ENCODE results near the gene EFEMP2.
"Not testable (repeated sequence)": the region's sequence is repeated elsewhere in the genome, so short reads cannot be mapped to it uniquely, and the experiment has no call there.

The EFEMP2 gene

GRCh38 chr11:65849366-65849765 is 23.2 kb downstream of the EFEMP2 start:
- Histone ChIP-seq H3K4me1 (ENCODE audit: control insufficient read depth in 1 of 2, insufficient read depth in 1 of 2, low read depth in 1 of 2, low read length in 1 of 2) (peaks cover 7 to 9% of the 10 kb centered on the region in 2 experiments), H3K9me3 (no peaks in the 10 kb centered on the region), H3K4me3 (ENCODE audit: low read depth in 1 of 2, low read length in 1 of 2) (no peak overlapping the region), H3K36me3 (peaks cover 46% of the 10 kb centered on the region), H3K27ac (peak overlapping the region; percentile 10), H3K27me3 (no peaks in the 10 kb centered on the region)
- TF ChIP-seq CTCF (IDR thresholded peaks at IDR 0.05): no peak

- H3K4me3 ChIP-seq (ENCODE audit: low read depth in 1 of 2, low read length in 1 of 2); H3K27ac ChIP-seq; H3K4me1 ChIP-seq (ENCODE audit: control insufficient read depth in 1 of 2, insufficient read depth in 1 of 2, low read depth in 1 of 2, low read length in 1 of 2); H3K27me3 ChIP-seq; H3K9me3 ChIP-seq: not testable (repeated sequence)
- H3K36me3 ChIP-seq: peaks cover 39% of the 10 kb centered on the region
These were observed 23.9 kb downstream of the EFEMP2 start for GRCh38 chr11:65848693-65849092.

GRCh38 chr11:65847746-65848145 is 24.9 kb downstream of the EFEMP2 start:
- Histone ChIP-seq H3K27me3 (no peaks in the 10 kb centered on the region), H3K9me3 (no peaks in the 10 kb centered on the region), H3K36me3 (peaks cover 30% of the 10 kb centered on the region), H3K4me1 (ENCODE audit: control insufficient read depth in 1 of 2, insufficient read depth in 1 of 2, low read depth in 1 of 2, low read length in 1 of 2) (no peaks in the 10 kb centered on the region), H3K4me3 (ENCODE audit: low read depth in 1 of 2, low read length in 1 of 2) (no peak overlapping the region), H3K27ac (no peak overlapping the region)
- no peak for TF ChIP-seq CTCF (IDR thresholded peaks at IDR 0.05)

GRCh38 chr11:65844231-65844872 is 28.2 kb downstream of the EFEMP2 start:
- H3K27me3 ChIP-seq: no peaks in the 10 kb centered on the region
- H3K9me3 ChIP-seq: no peaks in the 10 kb centered on the region
- H3K36me3 ChIP-seq: no peaks in the 10 kb centered on the region
- TF ChIP-seq CTCF (IDR thresholded peaks at IDR 0.05): no peak
- no peak overlapping the region for H3K27ac ChIP-seq
- H3K4me1 ChIP-seq (ENCODE audit: control insufficient read depth in 1 of 2, insufficient read depth in 1 of 2, low read depth in 1 of 2, low read length in 1 of 2): no peaks in the 10 kb centered on the region
- H3K4me3 ChIP-seq (ENCODE audit: low read depth in 1 of 2, low read length in 1 of 2): no peak overlapping the region

GRCh38 chr11:65843811-65844210 is 28.8 kb downstream of the EFEMP2 start:
- Histone ChIP-seq H3K9me3 (no peaks in the 10 kb centered on the region), H3K4me1 (ENCODE audit: control insufficient read depth in 1 of 2, insufficient read depth in 1 of 2, low read depth in 1 of 2, low read length in 1 of 2) (no peaks in the 10 kb centered on the region), H3K4me3 (ENCODE audit: low read depth in 1 of 2, low read length in 1 of 2) (no peak overlapping the region)

More at GRCh38 chr11:65843811-65844210, 28.8 kb downstream of the EFEMP2 start:
- no peaks in the 10 kb centered on the region for H3K27me3 ChIP-seq
- no peak for TF ChIP-seq CTCF (IDR thresholded peaks at IDR 0.05)
- no peak overlapping the region for H3K27ac ChIP-seq
- H3K36me3 ChIP-seq: no peaks in the 10 kb centered on the region

Measured in neutrophil (primary cell).